Breast epithelium (tissue), 3 donors: Measurements from ENCODE around the gene ISG15.

Experiments used
- POLR2A ChIP-seq: fragments of 450-650 bp; IDR thresholded peaks from one replicate; pipeline ENCODE4 v1.6.1; 2016; ENCODE audit warnings: antibody characterized with exemption, mild to moderate bottlenecking, moderate library complexity
- TF ChIP-seq, protein P1 (sequence below), 3 donors: fragments of 450-650 bp; IDR thresholded peaks; one replicate each; pipeline ENCODE4 v1.5.1; 2016 to 2017; ENCODE audit warnings: antibody characterized with exemption in 3 of 3, mild to moderate bottlenecking in 3 of 3, moderate library complexity in 3 of 3

DNA sequence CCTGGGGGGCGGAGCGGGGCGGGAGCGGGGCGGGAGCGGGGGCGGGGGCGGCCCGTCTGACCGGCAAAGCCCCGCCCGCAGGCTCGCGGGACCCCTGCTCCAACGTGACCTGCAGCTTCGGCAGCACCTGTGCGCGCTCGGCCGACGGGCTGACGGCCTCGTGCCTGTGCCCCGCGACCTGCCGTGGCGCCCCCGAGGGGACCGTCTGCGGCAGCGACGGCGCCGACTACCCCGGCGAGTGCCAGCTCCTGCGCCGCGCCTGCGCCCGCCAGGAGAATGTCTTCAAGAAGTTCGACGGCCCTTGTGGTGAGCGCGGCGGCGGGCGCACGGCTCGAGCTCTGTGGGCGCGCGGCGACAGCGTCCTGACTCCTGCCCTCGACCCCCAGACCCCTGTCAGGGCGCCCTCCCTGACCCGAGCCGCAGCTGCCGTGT is 27.8 kb downstream of the ISG15 start:
- TF ChIP-seq, protein P1, sequence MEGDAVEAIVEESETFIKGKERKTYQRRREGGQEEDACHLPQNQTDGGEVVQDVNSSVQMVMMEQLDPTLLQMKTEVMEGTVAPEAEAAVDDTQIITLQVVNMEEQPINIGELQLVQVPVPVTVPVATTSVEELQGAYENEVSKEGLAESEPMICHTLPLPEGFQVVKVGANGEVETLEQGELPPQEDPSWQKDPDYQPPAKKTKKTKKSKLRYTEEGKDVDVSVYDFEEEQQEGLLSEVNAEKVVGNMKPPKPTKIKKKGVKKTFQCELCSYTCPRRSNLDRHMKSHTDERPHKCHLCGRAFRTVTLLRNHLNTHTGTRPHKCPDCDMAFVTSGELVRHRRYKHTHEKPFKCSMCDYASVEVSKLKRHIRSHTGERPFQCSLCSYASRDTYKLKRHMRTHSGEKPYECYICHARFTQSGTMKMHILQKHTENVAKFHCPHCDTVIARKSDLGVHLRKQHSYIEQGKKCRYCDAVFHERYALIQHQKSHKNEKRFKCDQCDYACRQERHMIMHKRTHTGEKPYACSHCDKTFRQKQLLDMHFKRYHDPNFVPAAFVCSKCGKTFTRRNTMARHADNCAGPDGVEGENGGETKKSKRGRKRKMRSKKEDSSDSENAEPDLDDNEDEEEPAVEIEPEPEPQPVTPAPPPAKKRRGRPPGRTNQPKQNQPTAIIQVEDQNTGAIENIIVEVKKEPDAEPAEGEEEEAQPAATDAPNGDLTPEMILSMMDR (IDR thresholded peaks at IDR 0.05) = no peak
- no peak for TF ChIP-seq POLR2A
